Activated naive CD8-positive, alpha-beta T cell (primary cell): ENCODE data around the gene COQ6.
"Not testable (repeated sequence)": the region's sequence is repeated elsewhere in the genome, so short reads cannot be mapped to it uniquely, and the experiment has no call there.

Experiments
- H3K27ac Mint-ChIP-seq: one replicate; pipeline ENCODE4 v1.8.0; 2021; ENCODE audit warnings: mixed read lengths
- H3K27me3 Mint-ChIP-seq: one replicate; pipeline ENCODE4 v1.8.0; 2021; ENCODE audit warnings: mixed read lengths
- H3K36me3 Mint-ChIP-seq: one replicate; pipeline ENCODE4 v1.8.0; 2021; ENCODE audit warnings: mixed read lengths
- H3K4me1 Mint-ChIP-seq: one replicate; pipeline ENCODE4 v1.8.0; 2021; ENCODE audit warnings: low read depth, mixed read lengths
- H3K4me3 Mint-ChIP-seq: one replicate; pipeline ENCODE4 v1.8.0; 2021; ENCODE audit warnings: mild to moderate bottlenecking, mixed read lengths
- H3K9me3 Mint-ChIP-seq: one replicate; pipeline ENCODE4 v1.8.0; 2021; ENCODE audit warnings: low read depth, mixed read lengths

The COQ6 gene

GRCh38 chr14:73949752-73950734 is at the start of gene COQ6, which contains the start of gene FAM161B:
COQ6 (plus strand) TSS chr14:73950302; CDS start chr14:73950333, 31 bp downstream.
FAM161B (minus strand) TSS chr14:73950094; CDS start chr14:73950026, 68 bp downstream.
- no peaks in the 10 kb centered on the region for H3K27me3 Mint-ChIP-seq
- peaks cover 23% of the 10 kb centered on the region for H3K4me1 Mint-ChIP-seq
- H3K27ac Mint-ChIP-seq: peak within 1 kb of the TSS; percentile 89
- H3K9me3 Mint-ChIP-seq: no peaks in the 10 kb centered on the region
- H3K4me3 Mint-ChIP-seq: peak within 1 kb of the TSS; percentile 96
- H3K36me3 Mint-ChIP-seq: no peaks in the 10 kb centered on the region

- H3K36me3 Mint-ChIP-seq: peaks cover 8% of the 10 kb centered on the region
- H3K4me1 Mint-ChIP-seq: peaks cover under 1% of the 10 kb centered on the region
- H3K27me3 Mint-ChIP-seq: no peaks in the 10 kb centered on the region
- no peak overlapping the region for H3K4me3 Mint-ChIP-seq
- no peaks in the 10 kb centered on the region for H3K9me3 Mint-ChIP-seq
- no peak overlapping the region for H3K27ac Mint-ChIP-seq
Observed at GRCh38 chr14:73903028-73903427, 47.1 kb upstream of the COQ6 start.

- Mint-ChIP-seq H3K36me3 (peaks cover 33% of the 10 kb centered on the region), H3K27ac (peak overlapping the region; percentile 81), H3K9me3 (peaks cover 5% of the 10 kb centered on the region), H3K27me3 (no peaks in the 10 kb centered on the region), H3K4me3 (no peak overlapping the region), H3K4me1 (peaks cover 9% of the 10 kb centered on the region)
Observed at GRCh38 chr14:73909681-73910080, 40.4 kb upstream of the COQ6 start.

GRCh38 chr14:73913256-73913655 is 36.8 kb upstream of the COQ6 start:
- peaks cover 29% of the 10 kb centered on the region for H3K36me3 Mint-ChIP-seq
- H3K27me3 Mint-ChIP-seq: no peaks in the 10 kb centered on the region
- no peak overlapping the region for H3K27ac Mint-ChIP-seq
- H3K4me1 Mint-ChIP-seq: peaks cover 12% of the 10 kb centered on the region
- H3K4me3 Mint-ChIP-seq: no peak overlapping the region
- peaks cover 5% of the 10 kb centered on the region for H3K9me3 Mint-ChIP-seq

GRCh38 chr14:73916324-73916723 is 33.8 kb upstream of the COQ6 start:
- Mint-ChIP-seq H3K27me3 (no peaks in the 10 kb centered on the region), H3K4me1 (peaks cover 5% of the 10 kb centered on the region), H3K36me3 (peaks cover 18% of the 10 kb centered on the region), H3K9me3 (peaks cover under 1% of the 10 kb centered on the region), H3K4me3 (no peak overlapping the region), H3K27ac (no peak overlapping the region)

GRCh38 chr14:73919457-73919856 is 30.6 kb upstream of the COQ6 start:
- not testable (repeated sequence) for H3K36me3 Mint-ChIP-seq, H3K9me3 Mint-ChIP-seq, H3K27ac Mint-ChIP-seq, H3K4me3 Mint-ChIP-seq, H3K27me3 Mint-ChIP-seq, H3K4me1 Mint-ChIP-seq

GRCh38 chr14:73924337-73924736 is 25.8 kb upstream of the COQ6 start:
- Mint-ChIP-seq H3K4me3 (no peak overlapping the region), H3K9me3 (no peaks in the 10 kb centered on the region), H3K27ac (no peak overlapping the region), H3K4me1 (peaks cover 2% of the 10 kb centered on the region), H3K36me3 (peaks cover 15% of the 10 kb centered on the region), H3K27me3 (no peaks in the 10 kb centered on the region)

- Mint-ChIP-seq H3K36me3 (peaks cover 2% of the 10 kb centered on the region), H3K4me3 (no peak overlapping the region), H3K4me1 (peaks cover 7% of the 10 kb centered on the region), H3K27me3 (no peaks in the 10 kb centered on the region), H3K9me3 (no peaks in the 10 kb centered on the region), H3K27ac (no peak overlapping the region)
Observed at GRCh38 chr14:73935666-73936065, 14.4 kb upstream of the COQ6 start.

- H3K27ac Mint-ChIP-seq: peak overlapping the region; percentile 48
- H3K4me3 Mint-ChIP-seq: no peak overlapping the region
- H3K9me3 Mint-ChIP-seq: no peaks in the 10 kb centered on the region
- H3K4me1 Mint-ChIP-seq: peaks cover 1% of the 10 kb centered on the region
- H3K36me3 Mint-ChIP-seq: peaks cover 2% of the 10 kb centered on the region
- no peaks in the 10 kb centered on the region for H3K27me3 Mint-ChIP-seq
Observed at GRCh38 chr14:73936548-73936947, 13.6 kb upstream of the COQ6 start.

GRCh38 chr14:73937012-73937411 is 13.1 kb upstream of the COQ6 start:
- H3K9me3 Mint-ChIP-seq: no peaks in the 10 kb centered on the region
- H3K27ac Mint-ChIP-seq: no peak overlapping the region
- H3K36me3 Mint-ChIP-seq: no peaks in the 10 kb centered on the region
- no peak overlapping the region for H3K4me3 Mint-ChIP-seq
- no peaks in the 10 kb centered on the region for H3K27me3 Mint-ChIP-seq
- no peaks in the 10 kb centered on the region for H3K4me1 Mint-ChIP-seq

- H3K27ac Mint-ChIP-seq: no peak overlapping the region
- no peaks in the 10 kb centered on the region for H3K27me3 Mint-ChIP-seq
- no peak overlapping the region for H3K4me3 Mint-ChIP-seq
- no peaks in the 10 kb centered on the region for H3K9me3 Mint-ChIP-seq
- H3K36me3 Mint-ChIP-seq: peaks cover 2% of the 10 kb centered on the region
- H3K4me1 Mint-ChIP-seq: no peaks in the 10 kb centered on the region
Observed at GRCh38 chr14:73942180-73942579, 7.9 kb upstream of the COQ6 start.

GRCh38 chr14:73943083-73943482 is 7.0 kb upstream of the COQ6 start:
- H3K9me3 Mint-ChIP-seq: no peaks in the 10 kb centered on the region
- H3K36me3 Mint-ChIP-seq: peaks cover 2% of the 10 kb centered on the region
- no peaks in the 10 kb centered on the region for H3K27me3 Mint-ChIP-seq
- no peak overlapping the region for H3K27ac Mint-ChIP-seq
- H3K4me1 Mint-ChIP-seq: peaks cover under 1% of the 10 kb centered on the region
- no peak overlapping the region for H3K4me3 Mint-ChIP-seq

GRCh38 chr14:73944432-73945158 is 5.5 kb upstream of the COQ6 start:
- Mint-ChIP-seq H3K4me1 (peaks cover 4% of the 10 kb centered on the region), H3K27me3 (no peaks in the 10 kb centered on the region), H3K4me3 (no peak overlapping the region), H3K9me3 (no peaks in the 10 kb centered on the region), H3K36me3 (peaks cover 2% of the 10 kb centered on the region), H3K27ac (no peak overlapping the region)

- Mint-ChIP-seq H3K27me3 (no peaks in the 10 kb centered on the region), H3K27ac (no peak overlapping the region), H3K4me3 (no peak overlapping the region), H3K4me1 (peaks cover 8% of the 10 kb centered on the region), H3K9me3 (no peaks in the 10 kb centered on the region), H3K36me3 (peaks cover 2% of the 10 kb centered on the region)
Observed at GRCh38 chr14:73945159-73945670, 4.9 kb upstream of the COQ6 start.

GRCh38 chr14:73953731-73954130 is 3.6 kb downstream of the COQ6 start:
- H3K27me3 Mint-ChIP-seq: no peaks in the 10 kb centered on the region
- no peaks in the 10 kb centered on the region for H3K36me3 Mint-ChIP-seq
- no peaks in the 10 kb centered on the region for H3K9me3 Mint-ChIP-seq
- H3K4me3 Mint-ChIP-seq: no peak overlapping the region
- peaks cover 20% of the 10 kb centered on the region for H3K4me1 Mint-ChIP-seq
- no peak overlapping the region for H3K27ac Mint-ChIP-seq
